ENCODE results near the gene ROR1.

DNA sequence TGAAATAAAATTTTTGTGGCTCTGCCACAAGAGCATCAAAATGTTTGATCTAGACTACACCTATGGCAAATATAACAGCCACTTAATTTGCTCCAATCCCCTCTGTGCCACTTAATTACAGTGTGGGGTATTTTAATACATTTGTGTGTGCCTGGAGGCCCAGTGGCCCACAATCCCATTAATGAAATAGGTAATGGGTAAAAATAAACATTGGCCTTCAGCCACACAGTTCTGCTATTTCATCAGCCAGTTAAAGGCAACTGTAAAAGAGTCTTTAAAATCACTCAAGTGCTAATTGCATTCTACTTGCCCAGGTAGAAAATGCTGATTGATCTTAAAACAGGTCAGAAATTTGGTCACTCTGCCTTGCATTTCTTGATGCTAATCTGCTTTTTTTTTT is 278.0 kb downstream of the ROR1 start:
- no peak for TF ChIP-seq EZH2 (IDR thresholded peaks at IDR 0.05; ENCODE audit: low read length, missing control alignments)
- TF ChIP-seq, protein P1, sequence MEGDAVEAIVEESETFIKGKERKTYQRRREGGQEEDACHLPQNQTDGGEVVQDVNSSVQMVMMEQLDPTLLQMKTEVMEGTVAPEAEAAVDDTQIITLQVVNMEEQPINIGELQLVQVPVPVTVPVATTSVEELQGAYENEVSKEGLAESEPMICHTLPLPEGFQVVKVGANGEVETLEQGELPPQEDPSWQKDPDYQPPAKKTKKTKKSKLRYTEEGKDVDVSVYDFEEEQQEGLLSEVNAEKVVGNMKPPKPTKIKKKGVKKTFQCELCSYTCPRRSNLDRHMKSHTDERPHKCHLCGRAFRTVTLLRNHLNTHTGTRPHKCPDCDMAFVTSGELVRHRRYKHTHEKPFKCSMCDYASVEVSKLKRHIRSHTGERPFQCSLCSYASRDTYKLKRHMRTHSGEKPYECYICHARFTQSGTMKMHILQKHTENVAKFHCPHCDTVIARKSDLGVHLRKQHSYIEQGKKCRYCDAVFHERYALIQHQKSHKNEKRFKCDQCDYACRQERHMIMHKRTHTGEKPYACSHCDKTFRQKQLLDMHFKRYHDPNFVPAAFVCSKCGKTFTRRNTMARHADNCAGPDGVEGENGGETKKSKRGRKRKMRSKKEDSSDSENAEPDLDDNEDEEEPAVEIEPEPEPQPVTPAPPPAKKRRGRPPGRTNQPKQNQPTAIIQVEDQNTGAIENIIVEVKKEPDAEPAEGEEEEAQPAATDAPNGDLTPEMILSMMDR (conservative IDR thresholded peaks at IDR 0.05 in 1 of 2, IDR thresholded peaks at IDR 0.05 in 1 of 2; ENCODE audit: low read depth in 1 of 2, low read length in 2 of 2) = no peak
